ENCODE results near the gene INF2. TPM values are rescaled to one million over a fixed set of nuclear protein-coding genes. Genes with fewer than 3 reads are reported as not detected.
A peak's percentile ranks its signal among the peaks of the same experiment; 100 is the strongest.

The INF2 gene
- total and polyA plus RNA-seq, 9 of the 15 experiments (the other 6 are each of a cell fraction or from before 2014, with no cell fraction given) = 0.56 to 31.3 (median 7.8) TPM

GRCh38 chr14:104665657-104666522 lies 23.5 kb upstream of the INF2 start:
- Histone ChIP-seq H3K4me2 (ENCODE audit: insufficient read depth, low read length) (no peak overlapping the region), H3K27ac (ENCODE audit: extremely low read depth, low read depth, low read length) (no peak overlapping the region), H3K4me3 (no peak overlapping the region), H3K4me1 (replicated peaks in 1 of 2; ENCODE audit: control insufficient read depth in 2 of 2, insufficient read depth in 2 of 2, low read length in 2 of 2) (peaks cover 0 to 9% of the 10 kb centered on the region in 2 experiments; a peak in 2 of 5 replicates), H3K27me3 (ENCODE audit: control insufficient read depth in 2 of 2, insufficient read depth in 2 of 2, low read length in 2 of 2) (peaks cover 6 to 9% of the 10 kb centered on the region in 2 experiments; a peak in 3 of 5 replicates), H3K9me3 (replicated peaks; ENCODE audit: control insufficient read depth, insufficient read depth, low read depth, low read length) (no peaks in the 10 kb centered on the region), H3K79me2 (ENCODE audit: control insufficient read depth, insufficient read depth, low read length) (no peaks in the 10 kb centered on the region), H3K36me3 (ENCODE audit: control insufficient read depth, insufficient read depth, low read length) (no peaks in the 10 kb centered on the region), H3K9me1 (ENCODE audit: control insufficient read depth, insufficient read depth, low read length) (no peaks in the 10 kb centered on the region), H3K9ac (ENCODE audit: insufficient read depth in 1 of 2, low read depth in 2 of 2, low read length in 2 of 2) (no peak overlapping the region), H2AFZ (ENCODE audit: low read depth, low read length) (no peak overlapping the region), H4K20me1 (replicated peaks; ENCODE audit: control insufficient read depth, insufficient read depth, low read length) (no peaks in the 10 kb centered on the region)
- FAIRE-seq = no peak
- intact Hi-C loops (cut with micrococcal nuclease) (no loop called here), in situ Hi-C loops (cut with MboI) (no loop called here)
- 29% methylated on average over 11 of the region's 27 CpGs for WGBS (ENCODE audit: insufficient coverage, low coverage, missing lambda C conversion rate)
- DNase-seq (ENCODE audit: extremely low read depth in 1 of 4, low spot score in 3 of 4) = no peak
- POLR2A ChIA-PET = no interaction called here
- peak; percentile 58 for ATAC-seq
- TF ChIP-seq CTCF (IDR thresholded peaks at IDR 0.05 in 2 of 3, conservative IDR thresholded peaks at IDR 0.05 in 1 of 3; ENCODE audit: insufficient read depth in 2 of 3, low read depth in 1 of 3, low read length in 3 of 3) (0 out of 6 replicates have a peak, but pooled peaks of 1 of the 3 experiments have one; percentile 1), PRPF4 (IDR thresholded peaks at IDR 0.05; ENCODE audit: insufficient read depth, low read depth, low read length, poor library complexity, severe bottlenecking) (no peak)
- no TSS peak for BruUV-seq (replicated peaks)
- CTCF ChIA-PET (ENCODE audit: low intra/inter-chr PET ratio) = no interaction called here

Measured in K562 (cell line).